ENCODE measurements around the gene RFX2.
"Not testable (repeated sequence)": the region's sequence is repeated elsewhere in the genome, so short reads cannot be mapped to it uniquely, and the experiment has no call there.

Gene RFX2

GRCh38 chr19:5971714-5972354 lies 138.5 kb downstream of the RFX2 start:
- H3K4me1 Mint-ChIP-seq, result peaks cover 87% of the 10 kb centered on the region
- no peak overlapping the region for H3K4me3 Mint-ChIP-seq
- H3K27me3 Mint-ChIP-seq, result no peaks in the 10 kb centered on the region
- no peaks in the 10 kb centered on the region for H3K9me3 Mint-ChIP-seq
- no peak overlapping the region for H3K27ac Mint-ChIP-seq
- peaks cover 40% of the 10 kb centered on the region for H3K36me3 Mint-ChIP-seq (ENCODE audit: low read depth)
- ATAC-seq, result no peak
- no peak for DNase-seq

DNA sequence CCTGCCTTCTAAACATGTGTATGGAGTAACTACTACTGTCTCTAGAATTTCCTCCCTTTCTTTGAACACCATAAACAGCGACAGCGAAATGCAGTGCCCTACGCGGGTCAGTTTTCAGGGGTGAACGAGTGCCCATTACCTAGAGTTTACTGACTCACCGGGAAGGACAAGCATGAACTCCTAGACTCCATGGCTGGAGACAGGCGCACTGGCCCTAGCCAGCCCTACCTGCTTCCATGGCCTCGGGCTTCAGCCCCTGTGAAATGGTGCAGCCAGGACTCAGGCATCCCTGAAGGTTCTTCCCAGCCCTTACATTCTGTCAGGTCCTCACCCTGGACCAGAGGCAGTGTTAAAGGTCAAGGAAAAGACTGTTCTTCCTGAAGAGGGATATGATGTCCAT lies 140.8 kb downstream of the RFX2 start:
- ATAC-seq (no peak), DNase-seq (no peak)
- Mint-ChIP-seq H3K9me3 (no peaks in the 10 kb centered on the region), H3K4me1 (peaks cover 86% of the 10 kb centered on the region), H3K36me3 (ENCODE audit: low read depth) (peaks cover 30% of the 10 kb centered on the region), H3K4me3 (no peak overlapping the region), H3K27ac (no peak overlapping the region), H3K27me3 (no peaks in the 10 kb centered on the region)

DNA sequence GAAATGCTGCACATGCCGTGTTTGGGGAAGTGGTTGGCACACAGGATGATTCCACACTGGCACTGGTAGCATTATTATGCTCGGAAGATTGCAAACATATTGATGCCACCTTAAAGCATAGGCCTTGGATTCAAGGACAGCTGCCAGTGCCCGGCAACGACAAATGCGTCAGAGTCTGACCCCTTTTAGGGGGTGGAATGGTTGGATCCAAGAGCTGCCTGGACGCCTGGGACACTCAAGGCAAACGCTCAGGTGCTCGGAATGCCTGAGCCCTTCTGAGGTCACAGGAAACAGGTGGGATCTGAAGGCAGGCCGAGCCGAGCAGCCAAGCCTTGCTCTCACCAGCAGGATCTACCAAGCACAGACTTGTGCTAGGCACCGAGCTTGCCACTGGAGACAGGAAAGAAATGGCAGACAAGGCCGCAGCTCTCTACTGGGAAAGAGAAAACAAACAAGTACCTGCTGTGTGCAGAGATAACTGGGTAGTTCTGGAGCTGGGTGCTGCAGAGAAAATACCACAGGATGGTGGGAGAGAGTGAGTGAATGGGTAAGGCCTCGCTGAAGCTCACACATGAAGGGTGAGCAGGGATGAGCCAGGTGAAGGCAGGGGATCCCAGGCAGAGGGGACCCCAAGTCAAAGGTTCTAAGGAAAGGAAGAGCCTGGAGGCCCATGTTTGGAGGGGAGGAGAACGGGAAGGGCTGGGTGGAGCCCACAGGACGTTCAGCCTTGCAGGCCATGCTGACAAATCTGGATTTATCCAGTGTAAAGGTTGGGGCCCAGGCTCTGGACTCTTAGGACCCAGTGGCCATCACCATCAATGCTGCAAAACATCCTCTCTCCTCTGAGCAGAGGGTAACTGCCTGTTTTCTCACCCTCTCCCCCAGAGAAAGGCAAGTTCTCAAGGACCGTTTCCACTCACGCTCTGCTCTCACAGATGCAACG lies 141.6 kb downstream of the RFX2 start:
- Mint-ChIP-seq H3K36me3 (ENCODE audit: low read depth) (peaks cover 30% of the 10 kb centered on the region), H3K27me3 (no peaks in the 10 kb centered on the region), H3K27ac (peak overlapping the region; percentile 70), H3K4me3 (peak overlapping the region; percentile 2), H3K4me1 (peaks cover 86% of the 10 kb centered on the region), H3K9me3 (no peaks in the 10 kb centered on the region)
- ATAC-seq, result no peak
- DNase-seq, result no peak

DNA sequence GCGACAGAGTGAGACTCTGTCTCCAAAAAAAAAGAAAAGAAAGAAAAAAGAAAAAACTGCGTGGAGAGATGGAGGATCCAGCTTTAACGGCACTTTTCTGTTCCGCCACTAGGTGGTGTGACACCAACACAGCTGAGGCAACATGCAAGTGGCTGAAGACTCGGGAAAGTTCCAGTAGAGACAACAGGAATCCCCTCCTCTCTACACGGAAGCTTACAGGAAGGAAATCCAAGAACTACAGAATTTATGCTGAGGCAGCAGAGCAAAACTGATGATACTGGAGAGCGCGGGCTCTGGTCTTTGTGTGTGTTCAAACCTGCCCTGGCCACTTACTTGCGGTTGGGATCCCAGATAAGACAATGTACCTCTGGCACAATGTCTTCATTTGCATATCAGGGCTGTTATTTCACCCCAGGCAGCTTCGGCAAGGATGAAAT lies 142.3 kb downstream of the RFX2 start:
- no peaks in the 10 kb centered on the region for H3K9me3 Mint-ChIP-seq
- no peaks in the 10 kb centered on the region for H3K27me3 Mint-ChIP-seq

GRCh38 chr19:5967571-5967970 lies 142.7 kb downstream of the RFX2 start:
- DNase-seq (no peak), ATAC-seq (no peak)
- Mint-ChIP-seq H3K4me1 (peaks cover 86% of the 10 kb centered on the region), H3K27me3 (no peaks in the 10 kb centered on the region), H3K36me3 (ENCODE audit: low read depth) (peaks cover 28% of the 10 kb centered on the region), H3K27ac (peak overlapping the region; percentile 70), H3K9me3 (no peaks in the 10 kb centered on the region), H3K4me3 (no peak overlapping the region)

More for the DNA sequence above, 142.3 kb downstream of the RFX2 start:
- Mint-ChIP-seq H3K4me1 (peaks cover 86% of the 10 kb centered on the region), H3K4me3 (peak overlapping the region; percentile 2), H3K27ac (peak overlapping the region; percentile 70), H3K36me3 (ENCODE audit: low read depth) (peaks cover 30% of the 10 kb centered on the region)
- DNase-seq, result peak; percentile 69
- peak; percentile 65 for ATAC-seq

- Mint-ChIP-seq H3K4me3 (no peak overlapping the region), H3K27me3 (no peaks in the 10 kb centered on the region), H3K4me1 (peaks cover 86% of the 10 kb centered on the region), H3K9me3 (no peaks in the 10 kb centered on the region), H3K27ac (no peak overlapping the region), H3K36me3 (ENCODE audit: low read depth) (peaks cover 23% of the 10 kb centered on the region)
- ATAC-seq (no peak), DNase-seq (no peak)
Observed at GRCh38 chr19:5966941-5967340, 143.4 kb downstream of the RFX2 start.

- peaks cover 88% of the 10 kb centered on the region for H3K4me1 Mint-ChIP-seq
- no peak overlapping the region for H3K4me3 Mint-ChIP-seq
- H3K9me3 Mint-ChIP-seq, result no peaks in the 10 kb centered on the region
- no peak overlapping the region for H3K27ac Mint-ChIP-seq
- ATAC-seq (no peak), DNase-seq (no peak)
- peaks cover 18% of the 10 kb centered on the region for H3K36me3 Mint-ChIP-seq (ENCODE audit: low read depth)
- H3K27me3 Mint-ChIP-seq, result no peaks in the 10 kb centered on the region
Observed at GRCh38 chr19:5966215-5966614, 144.1 kb downstream of the RFX2 start.

DNA sequence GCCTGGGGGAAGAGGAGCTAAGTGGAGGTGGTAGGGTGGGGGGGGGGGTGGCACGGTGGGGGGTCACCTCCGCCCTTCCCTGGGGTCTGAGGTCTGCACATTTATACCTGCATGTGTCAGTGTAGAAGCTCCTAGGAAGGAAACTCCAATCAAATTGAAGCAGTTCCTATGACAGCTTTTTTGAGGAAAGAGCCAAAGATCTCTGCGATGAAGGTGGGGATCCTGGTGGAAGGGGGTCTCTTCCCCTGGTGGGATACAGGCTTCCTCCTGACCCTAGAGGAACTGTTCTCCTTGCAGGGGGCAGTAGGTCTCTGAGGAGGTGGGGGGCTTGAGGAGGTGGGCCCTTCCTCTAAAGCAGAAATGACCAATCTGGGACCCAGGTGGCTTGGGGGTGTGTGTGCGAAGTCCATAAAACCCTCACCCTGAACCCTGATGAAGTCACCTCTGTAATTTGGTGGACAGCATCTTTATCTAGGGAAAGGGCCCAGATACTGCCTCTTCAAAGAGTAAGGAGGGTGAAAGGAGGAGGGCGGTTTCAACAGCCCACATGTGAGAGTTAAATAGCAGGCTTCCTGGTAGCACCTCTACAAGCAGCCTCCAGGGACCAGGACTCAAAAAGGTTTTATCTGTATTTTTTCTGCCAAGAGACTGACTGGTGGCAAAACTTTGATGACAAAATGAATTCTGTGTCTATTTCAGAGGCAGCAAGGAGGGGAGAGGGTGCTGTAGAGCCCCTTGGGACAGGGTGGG lies 145.3 kb downstream of the RFX2 start:
- no peak overlapping the region for H3K4me3 Mint-ChIP-seq
- H3K4me1 Mint-ChIP-seq, result peaks cover 90% of the 10 kb centered on the region
- H3K9me3 Mint-ChIP-seq, result no peaks in the 10 kb centered on the region
- H3K27ac Mint-ChIP-seq, result no peak overlapping the region
- no peak for DNase-seq
- peaks cover 12% of the 10 kb centered on the region for H3K36me3 Mint-ChIP-seq (ENCODE audit: low read depth)
- no peak for ATAC-seq
- H3K27me3 Mint-ChIP-seq, result no peaks in the 10 kb centered on the region

- no peak for DNase-seq
- no peak overlapping the region for H3K4me3 Mint-ChIP-seq
- peak overlapping the region; percentile 90 for H3K27ac Mint-ChIP-seq
- peaks cover 10% of the 10 kb centered on the region for H3K36me3 Mint-ChIP-seq (ENCODE audit: low read depth)
- H3K4me1 Mint-ChIP-seq, result peaks cover 93% of the 10 kb centered on the region
- no peak for ATAC-seq
- no peaks in the 10 kb centered on the region for H3K9me3 Mint-ChIP-seq
- no peaks in the 10 kb centered on the region for H3K27me3 Mint-ChIP-seq
Observed at GRCh38 chr19:5963855-5964254, 146.4 kb downstream of the RFX2 start.

GRCh38 chr19:5963259-5963658 lies 147.0 kb downstream of the RFX2 start:
- H3K4me1 Mint-ChIP-seq, result peaks cover 91% of the 10 kb centered on the region
- H3K9me3 Mint-ChIP-seq; DNase-seq; H3K36me3 Mint-ChIP-seq (ENCODE audit: low read depth); ATAC-seq; H3K27me3 Mint-ChIP-seq: not testable (repeated sequence)
- peak overlapping the region; percentile 63 for H3K4me3 Mint-ChIP-seq
- H3K27ac Mint-ChIP-seq, result peak overlapping the region; percentile 90

DNA sequence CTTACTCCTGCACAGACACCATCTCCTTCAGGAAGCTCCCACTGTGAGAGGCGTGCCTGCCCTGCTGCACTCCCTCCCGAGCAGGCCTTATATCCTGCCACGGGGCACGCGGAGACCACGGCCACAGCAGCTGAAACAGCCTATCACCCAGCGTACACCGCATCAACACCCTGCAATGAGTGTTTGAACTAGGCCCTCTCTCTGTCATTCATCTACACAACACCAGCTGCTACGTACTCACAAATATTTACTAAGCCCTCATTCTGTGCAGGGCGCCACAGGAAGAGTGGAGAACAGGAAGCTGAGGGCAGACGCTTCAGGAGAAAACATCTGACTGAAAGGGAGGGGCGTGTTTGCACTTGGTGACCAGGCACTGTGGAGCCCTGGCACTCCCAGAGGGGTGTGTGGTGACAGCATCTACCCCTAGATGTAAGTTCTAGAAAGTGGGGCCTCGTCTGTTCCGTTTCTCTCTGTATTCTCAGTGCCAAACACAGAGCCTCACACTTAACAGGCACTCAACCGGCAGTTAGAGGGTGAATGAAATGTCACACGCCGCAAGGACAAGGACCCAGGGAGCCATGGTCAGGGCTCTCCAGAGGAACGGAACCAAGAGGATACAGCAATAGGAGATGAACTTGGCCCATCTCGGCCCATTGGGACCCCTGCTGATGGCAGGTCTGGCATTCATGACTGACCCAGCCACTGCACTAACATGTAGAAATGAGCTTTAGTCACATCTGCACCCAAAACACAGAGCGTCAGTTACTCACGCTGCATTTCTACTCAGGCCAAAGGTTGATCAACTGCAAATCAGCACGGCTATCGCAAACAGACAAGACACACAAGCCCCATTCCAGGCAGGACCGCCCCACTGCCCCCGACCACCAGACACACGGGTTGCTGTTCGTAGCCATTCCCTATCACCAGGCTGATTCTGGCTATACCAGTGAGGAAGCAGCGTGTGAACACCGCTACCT lies 148.0 kb downstream of the RFX2 start:
- peak overlapping the region; percentile 63 for H3K4me3 Mint-ChIP-seq
- no peaks in the 10 kb centered on the region for H3K9me3 Mint-ChIP-seq
- no peaks in the 10 kb centered on the region for H3K27me3 Mint-ChIP-seq
- peak; percentile 82 for ATAC-seq
- H3K27ac Mint-ChIP-seq, result peak overlapping the region; percentile 90
- peaks cover 91% of the 10 kb centered on the region for H3K4me1 Mint-ChIP-seq
- DNase-seq, result peak; percentile 46
- peaks cover 10% of the 10 kb centered on the region for H3K36me3 Mint-ChIP-seq (ENCODE audit: low read depth)

DNA sequence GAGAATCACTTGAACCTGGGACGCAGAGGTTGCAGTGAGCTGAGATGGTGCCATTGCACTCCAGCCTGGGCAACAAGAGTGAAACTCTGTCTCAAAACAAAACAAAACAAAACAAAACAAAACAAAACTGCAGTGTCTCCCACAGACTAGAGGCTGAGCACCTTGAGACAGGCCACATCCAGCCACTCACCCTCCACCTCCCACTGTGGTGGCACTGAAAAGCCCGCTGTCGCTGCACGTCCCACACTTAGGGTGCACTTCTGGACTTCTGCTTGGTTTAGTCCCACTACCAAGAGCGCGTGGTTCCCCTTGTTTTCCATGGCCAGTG lies 148.7 kb downstream of the RFX2 start:
- ATAC-seq, result peak; percentile 21
- not testable (repeated sequence) for H3K36me3 Mint-ChIP-seq (ENCODE audit: low read depth); H3K9me3 Mint-ChIP-seq; DNase-seq; H3K27me3 Mint-ChIP-seq; H3K4me3 Mint-ChIP-seq
- Mint-ChIP-seq H3K27ac (peak overlapping the region; percentile 90), H3K4me1 (peaks cover 92% of the 10 kb centered on the region)

- peaks cover 8% of the 10 kb centered on the region for H3K36me3 Mint-ChIP-seq (ENCODE audit: low read depth)
- H3K27ac Mint-ChIP-seq, result peak overlapping the region; percentile 5
- no peak overlapping the region for H3K4me3 Mint-ChIP-seq
- DNase-seq (no peak), ATAC-seq (no peak)
- H3K27me3 Mint-ChIP-seq, result no peaks in the 10 kb centered on the region
- H3K9me3 Mint-ChIP-seq, result no peaks in the 10 kb centered on the region
- peaks cover 91% of the 10 kb centered on the region for H3K4me1 Mint-ChIP-seq
Observed at GRCh38 chr19:5960005-5961001, 150.0 kb downstream of the RFX2 start.
